Stimulated activated naive B cell treated with anti-CD40 and anti-IgM and Interleukin-4, amounts not matched to agents 10 μg/mL and 1 μg/mL and 100 μg/mL, for 72 hours (primary cell): ENCODE measurements around the gene L3MBTL2.

ENCODE experiments used
- ATAC-seq, 2 donors: fragments of 150-1000 bp; cut with Tn5 transposase; replicated peaks; 2 replicates each; pipeline ENCODE4 v1.10.0; 2021; ENCODE audit warnings: moderate library complexity in 1 of 2
- DNase-seq: peaks from one replicate; pipeline ENCODE4 v3.0.0; 2021
- H3K27ac Mint-ChIP-seq: one replicate; pipeline ENCODE4 v1.8.0; 2022; ENCODE audit warnings: mild to moderate bottlenecking, mixed read lengths
- H3K27me3 Mint-ChIP-seq, 2 donors: one replicate each; pipeline ENCODE4 v1.8.0; 2022; ENCODE audit warnings: mixed read lengths in 2 of 2
- H3K36me3 Mint-ChIP-seq, 2 donors: one replicate each; pipeline ENCODE4 v1.8.0; 2022; ENCODE audit warnings: mixed read lengths in 2 of 2, mild to moderate bottlenecking in 1 of 2
- H3K4me1 Mint-ChIP-seq, 2 donors: one replicate each; pipeline ENCODE4 v1.8.0; 2022; ENCODE audit warnings: mixed read lengths in 2 of 2, mild to moderate bottlenecking in 1 of 2
- H3K4me3 Mint-ChIP-seq, 2 donors: one replicate each; pipeline ENCODE4 v1.8.0; 2022; ENCODE audit warnings: mild to moderate bottlenecking in 2 of 2, mixed read lengths in 2 of 2, moderate library complexity in 1 of 2
- H3K9me3 Mint-ChIP-seq, 2 donors: one replicate each; pipeline ENCODE4 v1.8.0; 2022; ENCODE audit warnings: mixed read lengths in 2 of 2, mild to moderate bottlenecking in 1 of 2

Gene L3MBTL2

DNA sequence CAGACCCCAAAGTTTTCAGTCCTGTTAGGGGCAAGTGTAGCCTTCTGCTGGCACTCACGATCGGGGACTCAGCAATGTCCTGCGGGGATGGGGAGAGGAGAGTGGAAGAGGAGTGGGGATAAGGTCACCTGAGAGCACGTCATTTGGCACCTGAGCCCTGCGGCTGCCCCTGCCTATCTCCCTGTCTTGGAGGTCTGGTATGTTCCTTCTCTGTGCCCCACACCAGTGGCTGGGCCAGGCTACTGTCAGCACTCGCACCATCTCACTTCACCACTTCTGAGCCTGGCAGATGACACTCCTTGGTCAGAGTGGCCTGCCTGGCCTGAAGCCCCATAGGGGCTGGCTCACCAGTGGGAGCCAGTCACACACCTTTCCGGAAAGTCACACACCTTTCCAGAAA is 55.8 kb downstream of the L3MBTL2 start:
- Mint-ChIP-seq H3K4me3 (no peak overlapping the region), H3K36me3 (peaks cover 56 to 60% of the 10 kb centered on the region in 2 donors), H3K4me1 (no peaks in the 10 kb centered on the region), H3K27ac (no peak overlapping the region), H3K9me3 (no peaks in the 10 kb centered on the region), H3K27me3 (no peaks in the 10 kb centered on the region)
- DNase-seq (no peak), ATAC-seq (no peak)

GRCh38 chr22:41261541-41262249 is 56.6 kb downstream of the L3MBTL2 start:
- Mint-ChIP-seq H3K27ac (peak overlapping the region; percentile 42), H3K36me3 (peaks cover 60% of the 10 kb centered on the region in 2 donors), H3K4me3 (no peak overlapping the region), H3K4me1 (no peaks in the 10 kb centered on the region), H3K9me3 (no peaks in the 10 kb centered on the region), H3K27me3 (no peaks in the 10 kb centered on the region)
- no peak for ATAC-seq
- DNase-seq: no peak

DNA sequence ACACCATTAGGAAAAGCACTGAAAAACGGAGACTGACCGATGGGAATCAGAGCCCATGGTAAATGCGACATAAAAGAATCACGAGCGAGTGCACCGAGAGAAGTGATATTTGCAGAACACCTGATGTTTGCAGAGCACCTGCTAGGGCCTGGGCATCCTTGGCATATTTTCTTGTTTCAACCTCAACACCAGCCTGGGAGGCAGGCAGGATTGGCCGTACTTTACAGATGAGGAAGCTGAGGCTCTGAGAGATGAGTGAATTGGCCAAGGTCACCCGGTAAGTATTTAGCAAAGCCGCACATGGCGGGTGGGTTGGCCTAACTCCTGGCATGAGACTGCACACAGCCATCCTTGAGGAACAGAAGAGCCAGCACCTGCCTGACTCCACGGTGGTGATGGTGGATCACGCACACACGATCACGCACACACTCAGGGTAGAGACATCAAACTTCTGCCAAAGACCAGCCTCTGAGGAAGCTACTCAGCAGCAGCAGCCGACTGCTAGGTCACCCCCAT is 57.2 kb downstream of the L3MBTL2 start:
- DNase-seq (no peak), ATAC-seq (no peak)
- H3K4me3 Mint-ChIP-seq: no peak overlapping the region
- H3K36me3 Mint-ChIP-seq: peaks cover 56 to 57% of the 10 kb centered on the region in 2 donors
- H3K27me3 Mint-ChIP-seq: no peaks in the 10 kb centered on the region
- H3K9me3 Mint-ChIP-seq: no peaks in the 10 kb centered on the region
- no peaks in the 10 kb centered on the region for H3K4me1 Mint-ChIP-seq
- peak overlapping the region; percentile 42 for H3K27ac Mint-ChIP-seq

- Mint-ChIP-seq H3K9me3 (no peaks in the 10 kb centered on the region), H3K4me1 (no peaks in the 10 kb centered on the region), H3K36me3 (peaks cover 51 to 58% of the 10 kb centered on the region in 2 donors), H3K27me3 (no peaks in the 10 kb centered on the region), H3K4me3 (no peak overlapping the region), H3K27ac (no peak overlapping the region)
- DNase-seq (no peak), ATAC-seq (no peak)
These were observed 58.6 kb downstream of the L3MBTL2 start for GRCh38 chr22:41263704-41264103.

DNA sequence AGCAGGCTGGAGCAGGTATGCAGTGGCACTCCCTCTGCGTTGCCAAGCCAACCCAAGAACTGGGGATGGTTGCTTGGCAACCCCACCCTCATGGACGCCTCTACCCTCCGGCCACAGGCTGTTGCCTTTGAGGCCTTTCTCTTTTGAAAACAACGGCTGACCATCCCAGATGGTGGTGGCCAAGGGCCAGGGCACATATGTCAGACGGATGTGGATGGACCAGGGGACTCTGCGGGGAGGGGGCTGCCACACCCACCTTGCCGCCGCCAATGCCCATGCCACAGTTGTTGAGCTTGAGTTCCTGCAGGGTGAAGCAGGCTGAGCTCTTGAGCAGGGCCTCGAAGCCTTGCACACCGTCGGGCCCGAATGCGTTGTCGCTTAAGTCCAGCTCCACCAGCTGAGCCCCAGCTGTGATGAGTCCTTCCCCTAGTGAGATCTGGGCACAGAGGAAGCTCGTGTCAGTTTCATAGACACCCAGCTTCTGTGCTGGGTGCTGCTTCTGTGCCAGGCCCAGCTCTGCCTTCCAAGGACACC is 59.4 kb downstream of the L3MBTL2 start:
- Mint-ChIP-seq H3K4me3 (no peak overlapping the region), H3K9me3 (no peaks in the 10 kb centered on the region), H3K27me3 (no peaks in the 10 kb centered on the region), H3K27ac (no peak overlapping the region), H3K4me1 (no peaks in the 10 kb centered on the region), H3K36me3 (peaks cover 51 to 58% of the 10 kb centered on the region in 2 donors)
- no peak for ATAC-seq
- no peak for DNase-seq

GRCh38 chr22:41267958-41268357 is 62.8 kb downstream of the L3MBTL2 start:
- DNase-seq (no peak), ATAC-seq (no peak)
- Mint-ChIP-seq H3K4me1 (no peaks in the 10 kb centered on the region), H3K27ac (no peak overlapping the region), H3K36me3 (peaks cover 51 to 58% of the 10 kb centered on the region in 2 donors), H3K4me3 (no peak overlapping the region), H3K27me3 (no peaks in the 10 kb centered on the region), H3K9me3 (no peaks in the 10 kb centered on the region)

GRCh38 chr22:41271787-41272186 is 66.7 kb downstream of the L3MBTL2 start:
- Mint-ChIP-seq H3K27ac (no peak overlapping the region), H3K4me3 (no peak overlapping the region), H3K4me1 (no peaks in the 10 kb centered on the region), H3K36me3 (peaks cover 41 to 65% of the 10 kb centered on the region in 2 donors), H3K27me3 (no peaks in the 10 kb centered on the region), H3K9me3 (no peaks in the 10 kb centered on the region)
- DNase-seq (no peak), ATAC-seq (no peak)

DNA sequence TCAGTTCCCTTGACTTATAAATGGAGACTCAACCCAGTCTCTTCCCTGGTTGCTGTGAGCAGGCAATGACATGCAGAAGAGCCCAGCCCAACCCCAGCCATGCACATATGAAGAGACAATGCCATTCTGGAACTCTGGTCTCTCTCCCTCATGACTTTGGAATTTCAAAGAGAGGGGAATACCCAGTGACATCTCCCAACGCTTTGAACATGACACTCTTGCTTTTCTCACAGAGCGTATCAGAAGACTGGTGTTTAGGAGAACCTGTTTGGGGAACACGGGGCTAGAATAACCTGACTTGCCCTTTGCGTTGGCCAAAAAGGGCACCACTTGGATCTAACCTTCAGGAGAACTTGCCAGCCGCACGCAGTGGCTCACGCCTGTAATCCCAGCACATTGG is 68.0 kb downstream of the L3MBTL2 start:
- DNase-seq (no peak), ATAC-seq (no peak)
- Mint-ChIP-seq H3K27me3 (no peaks in the 10 kb centered on the region), H3K9me3 (no peaks in the 10 kb centered on the region), H3K27ac (peak overlapping the region; percentile 9), H3K4me1 (no peaks in the 10 kb centered on the region), H3K36me3 (peaks cover 45 to 64% of the 10 kb centered on the region in 2 donors), H3K4me3 (no peak overlapping the region)

- DNase-seq (no peak), ATAC-seq (no peak)
- Mint-ChIP-seq H3K27ac (no peak overlapping the region), H3K9me3 (no peaks in the 10 kb centered on the region), H3K4me3 (no peak overlapping the region), H3K4me1 (no peaks in the 10 kb centered on the region), H3K36me3 (peaks cover 47 to 65% of the 10 kb centered on the region in 2 donors), H3K27me3 (no peaks in the 10 kb centered on the region)
These were observed 69.7 kb downstream of the L3MBTL2 start for GRCh38 chr22:41274856-41275255.

GRCh38 chr22:41280065-41280464 is 75.0 kb downstream of the L3MBTL2 start:
- H3K36me3 Mint-ChIP-seq: peaks cover 32 to 54% of the 10 kb centered on the region in 2 donors
- H3K27me3 Mint-ChIP-seq: no peaks in the 10 kb centered on the region
- DNase-seq (no peak), ATAC-seq (no peak)
- H3K27ac Mint-ChIP-seq: peak overlapping the region; percentile 62
- H3K4me1 Mint-ChIP-seq: peaks cover 7 to 15% of the 10 kb centered on the region in 2 donors
- no peak overlapping the region for H3K4me3 Mint-ChIP-seq
- H3K9me3 Mint-ChIP-seq: no peaks in the 10 kb centered on the region

DNA sequence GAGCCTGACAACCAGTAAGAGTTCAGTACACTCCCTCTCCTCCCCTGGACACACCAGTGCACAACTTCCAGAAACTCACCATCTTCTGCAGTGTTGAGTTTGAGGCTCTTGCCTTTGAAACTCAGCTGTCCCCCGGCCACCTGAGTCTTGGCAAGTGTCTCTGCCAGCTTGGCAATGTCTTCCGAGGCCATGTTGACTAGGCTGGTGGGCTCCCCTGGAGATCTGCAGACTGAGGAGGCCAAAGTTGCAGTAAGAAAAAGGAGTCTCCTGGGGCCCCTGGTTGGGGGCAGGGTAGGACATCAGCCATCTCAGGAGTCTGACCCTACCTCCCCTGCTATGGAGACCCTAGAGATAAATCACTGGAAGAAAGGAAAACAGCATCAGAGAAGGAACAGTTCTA is 75.7 kb downstream of the L3MBTL2 start:
- ATAC-seq: no peak
- H3K4me1 Mint-ChIP-seq: peaks cover 7 to 18% of the 10 kb centered on the region in 2 donors
- H3K27me3 Mint-ChIP-seq: no peaks in the 10 kb centered on the region
- no peak for DNase-seq
- peaks cover 26 to 50% of the 10 kb centered on the region in 2 donors for H3K36me3 Mint-ChIP-seq
- no peak overlapping the region for H3K4me3 Mint-ChIP-seq
- no peak overlapping the region for H3K27ac Mint-ChIP-seq
- no peaks in the 10 kb centered on the region for H3K9me3 Mint-ChIP-seq
